Neuronal stem cell (in vitro differentiated cells): Measurements from ENCODE around the gene RHBDF1. TPM values are rescaled to one million over a fixed set of nuclear protein-coding genes. Genes with fewer than 3 reads are reported as not detected.
A peak's percentile ranks its signal among the peaks of the same experiment; 100 is the strongest.

ENCODE experiments used
- DNase-seq: peaks from one replicate; pipeline ENCODE4 v3.0.0-alpha.2; 2013; ENCODE audit warnings: low spot score
- H2AFZ ChIP-seq: one replicate; pipeline ENCODE4 v1.6.1; 2013; ENCODE audit warnings: mild to moderate bottlenecking, low read length, inconsistent platforms
- H2AK5ac ChIP-seq: 2 replicates; pipeline ENCODE4 v1.6.1; 2013; ENCODE audit warnings: low read depth, mild to moderate bottlenecking, inconsistent platforms, low read length, moderate library complexity, mixed read lengths
- H2BK120ac ChIP-seq: 2 replicates; pipeline ENCODE4 v1.6.1; 2013; ENCODE audit warnings: low read depth, mild to moderate bottlenecking, inconsistent platforms, low read length, moderate library complexity, mixed read lengths
- H2BK12ac ChIP-seq: one replicate; pipeline ENCODE4 v1.6.1; 2013; ENCODE audit warnings: low read length, inconsistent platforms
- H2BK15ac ChIP-seq: 2 replicates; pipeline ENCODE4 v1.6.1; 2013; ENCODE audit warnings: mild to moderate bottlenecking, low read length, inconsistent platforms, mixed read lengths
- H2BK5ac ChIP-seq: one replicate; pipeline ENCODE4 v1.6.1; 2013; ENCODE audit warnings: inconsistent platforms, mild to moderate bottlenecking, low read length, moderate library complexity
- H3K14ac ChIP-seq: one replicate; pipeline ENCODE4 v1.6.1; 2013; ENCODE audit warnings: low read length, inconsistent platforms
- H3K18ac ChIP-seq: 2 replicates; pipeline ENCODE4 v1.6.1; 2013; ENCODE audit warnings: low read length, inconsistent platforms
- H3K23ac ChIP-seq: 2 replicates; pipeline ENCODE4 v1.6.1; 2013; ENCODE audit warnings: low read depth, mild to moderate bottlenecking, mixed read lengths, low read length, inconsistent platforms; ENCODE audit not compliant: poor library complexity
- H3K27ac ChIP-seq: replicated peaks from 3 replicates; pipeline ENCODE4 v1.5.1; 2013; ENCODE audit warnings: low read length, inconsistent platforms
- H3K27me3 ChIP-seq, 3 experiments: 2 replicates each; pipeline ENCODE4 v1.6.1; 2013; ENCODE audit warnings: low read length in 3 of 3, mild to moderate bottlenecking in 2 of 3, inconsistent platforms in 1 of 3, low read depth in 1 of 3, mixed read lengths in 1 of 3, moderate library complexity in 1 of 3; ENCODE audit not compliant: control insufficient read depth in 3 of 3, insufficient read depth in 3 of 3
- H3K36me3 ChIP-seq, 2 donors: replicated peaks in 1 of 2; 2 replicates each; pipeline ENCODE4 v1.6.1; 2013; ENCODE audit warnings: low read length in 2 of 2; ENCODE audit not compliant: control insufficient read depth in 2 of 2, insufficient read depth in 2 of 2
- H3K4ac ChIP-seq: 2 replicates; pipeline ENCODE4 v1.6.1; 2013; ENCODE audit warnings: inconsistent platforms, mild to moderate bottlenecking, low read length, moderate library complexity
- H3K4me1 ChIP-seq, 2 donors: 1 replicate in 1 of 2; 2 replicates in 1 of 2; pipeline ENCODE4 v1.6.1; 2013; ENCODE audit warnings: low read length in 2 of 2, low read depth in 1 of 2; ENCODE audit not compliant: control insufficient read depth in 2 of 2, insufficient read depth in 1 of 2
- H3K4me2 ChIP-seq: one replicate; pipeline ENCODE4 v1.6.1; 2013; ENCODE audit warnings: mild to moderate bottlenecking, low read length, inconsistent platforms; ENCODE audit not compliant: insufficient read depth, poor library complexity, severe bottlenecking
- H3K4me3 ChIP-seq, 2 donors: 2 replicates each; pipeline ENCODE4 v1.5.1; 2013; ENCODE audit warnings: low read length in 2 of 2, mild to moderate bottlenecking in 2 of 2, inconsistent platforms in 1 of 2, moderate library complexity in 1 of 2
- H3K79me1 ChIP-seq: one replicate; pipeline ENCODE4 v1.6.1; 2013; ENCODE audit warnings: low read depth, mild to moderate bottlenecking, inconsistent platforms, low read length, moderate library complexity
- H3K9ac ChIP-seq: one replicate; pipeline ENCODE4 v1.6.1; 2013; ENCODE audit warnings: mild to moderate bottlenecking, low read depth, low read length, inconsistent platforms; ENCODE audit not compliant: poor library complexity
- H3K9me3 ChIP-seq, 2 donors: replicated peaks in 1 of 2; 2 replicates each; pipeline versions ENCODE3 to v1.6.1; 2013; ENCODE audit warnings: low read length in 2 of 2, mild to moderate bottlenecking in 2 of 2, inconsistent platforms in 1 of 2, low read depth in 1 of 2, mixed read lengths in 1 of 2, moderate library complexity in 1 of 2; ENCODE audit not compliant: control insufficient read depth in 2 of 2, insufficient read depth in 1 of 2
- H4K8ac ChIP-seq: one replicate; pipeline ENCODE4 v1.6.1; 2013; ENCODE audit warnings: low read depth, mild to moderate bottlenecking, inconsistent platforms, low read length, moderate library complexity
- H4K91ac ChIP-seq: one replicate; pipeline ENCODE4 v1.6.1; 2013; ENCODE audit warnings: low read length, low read depth, mild to moderate bottlenecking, inconsistent platforms; ENCODE audit not compliant: poor library complexity
- WGBS, 2 donors: extraction: QIAGEN DNeasy Blood & Tissue Kit; methylation state at CpG; one replicate each; pipeline ENCODE4 v1.1.7; 2013; ENCODE audit warnings: missing lambda C conversion rate in 2 of 2, mixed read lengths in 1 of 2; ENCODE audit not compliant: insufficient read length in 2 of 2, insufficient replicate concordance in 1 of 2; ENCODE audit errors: extremely low coverage in 2 of 2; 5-methylcytosine and 5-hydroxymethylcytosine counted together
- polyA plus RNA-seq, 2 experiments: library from polyadenylated mRNA; stranded (reverse); fragments of 200-250 nt; gene quantifications; one replicate each; pipeline ENCODE4 v1.2.3, GENCODE V29; 2013

Gene RHBDF1
- 30.6 TPM for polyA plus RNA-seq (2013, experiment 1 of 2)
- polyA plus RNA-seq (2013, experiment 2 of 2): 27.2 TPM

GRCh38 chr16:72561-73548 is at the start of gene RHBDF1:
Gene RHBDF1 (minus strand): TSS chr16:72631. CDS start chr16:65015, 7,616 bp downstream.
- Histone ChIP-seq H3K4me3 (peak within 1 kb of the TSS; percentile 70 to 81), H3K23ac (peak within 1 kb of the TSS; percentile 92), H3K4ac (no peak within 1 kb of the TSS), H2BK5ac (peak within 1 kb of the TSS; percentile 79), H4K91ac (peak within 1 kb of the TSS; percentile 87), H3K14ac (peak within 1 kb of the TSS; percentile 90), H2AFZ (peak within 1 kb of the TSS; percentile 86), H3K4me2 (peak within 1 kb of the TSS; percentile 92), H3K27ac (peak within 1 kb of the TSS; percentile 43), H3K9me3 (no peaks in the 10 kb centered on the region), H3K27me3 (peaks cover 0 to 3% (median 0%) of the 10 kb centered on the region in 3 experiments), H2AK5ac (peak within 1 kb of the TSS; percentile 21), H3K4me1 (peaks cover 66 to 69% of the 10 kb centered on the region in 2 donors), H4K8ac (peak within 1 kb of the TSS; percentile 8), H3K36me3 (no peaks in the 10 kb centered on the region), H3K9ac (peak within 1 kb of the TSS; percentile 88), H3K79me1 (no peaks in the 10 kb centered on the region), H2BK15ac (peak within 1 kb of the TSS; percentile 100), H3K18ac (peak within 1 kb of the TSS; percentile 99), H2BK12ac (peak within 1 kb of the TSS; percentile 89), H2BK120ac (peak within 1 kb of the TSS; percentile 82)
- WGBS, 2 donors: 100% methylated on average over 3 of the region's 62 CpGs; no CpG with 5 or more reads in 1 of the 2 donors
- peak; percentile 66 for DNase-seq

DNA sequence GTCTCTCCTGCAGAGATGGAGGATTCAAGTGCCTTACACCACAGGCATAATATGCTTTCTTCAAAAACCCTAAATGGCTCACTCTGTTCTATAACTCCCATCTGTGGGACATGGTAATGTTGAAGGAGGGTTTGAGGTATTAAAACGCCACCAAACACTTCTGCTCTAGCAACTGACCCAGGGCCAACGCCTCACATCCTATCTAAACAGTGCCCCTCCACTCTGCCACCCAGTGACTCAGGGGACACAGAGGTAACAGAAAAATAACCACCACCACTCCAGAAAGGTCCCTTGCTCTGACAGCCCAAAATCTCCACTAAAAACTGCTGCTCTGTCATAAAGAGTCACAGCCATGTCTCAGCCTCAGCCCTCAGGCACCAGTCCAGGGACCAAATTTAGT is 48.3 kb upstream of the RHBDF1 start:
- Histone ChIP-seq H3K27ac (no peak overlapping the region), H2BK5ac (no peak overlapping the region), H3K36me3 (peaks cover 0 to 12% of the 10 kb centered on the region in 2 donors), H2BK12ac (no peak overlapping the region), H4K91ac (no peak overlapping the region), H3K27me3 (no peaks in the 10 kb centered on the region), H2BK15ac (no peak overlapping the region), H2AK5ac (no peak overlapping the region), H2AFZ (no peak overlapping the region), H3K4me1 (peaks cover 0 to 3% of the 10 kb centered on the region in 2 donors), H3K4me3 (no peak overlapping the region), H3K9ac (no peak overlapping the region), H4K8ac (no peak overlapping the region), H2BK120ac (no peak overlapping the region), H3K18ac (no peak overlapping the region), H3K4me2 (no peak overlapping the region), H3K4ac (no peak overlapping the region), H3K23ac (no peak overlapping the region), H3K14ac (no peak overlapping the region), H3K79me1 (peaks cover 4% of the 10 kb centered on the region), H3K9me3 (no peaks in the 10 kb centered on the region)
- WGBS, 2 donors: no CpG with 5 or more reads among the region's 2 CpGs
- no peak for DNase-seq

- no peak overlapping the region for H2BK15ac ChIP-seq
- H3K79me1 ChIP-seq: peaks cover 4% of the 10 kb centered on the region
- H2AFZ ChIP-seq: no peak overlapping the region
- no peak overlapping the region for H3K27ac ChIP-seq
- H2AK5ac ChIP-seq: no peak overlapping the region
- H4K8ac ChIP-seq: no peak overlapping the region
- H3K4me1 ChIP-seq: peaks cover 0 to 3% of the 10 kb centered on the region in 2 donors
- H4K91ac ChIP-seq: no peak overlapping the region
- H3K18ac ChIP-seq: no peak overlapping the region
- H3K14ac ChIP-seq: no peak overlapping the region
- H3K4ac ChIP-seq: no peak overlapping the region
- no peak overlapping the region for H3K4me2 ChIP-seq
- no peak for DNase-seq
- H3K23ac ChIP-seq: peak overlapping the region; percentile 31
- no peaks in the 10 kb centered on the region for H3K9me3 ChIP-seq
- H3K36me3 ChIP-seq: peaks cover 0 to 12% of the 10 kb centered on the region in 2 donors
- no peak overlapping the region for H2BK12ac ChIP-seq
- H2BK5ac ChIP-seq: no peak overlapping the region
- H3K4me3 ChIP-seq: no peak overlapping the region
- no peak overlapping the region for H2BK120ac ChIP-seq
- H3K27me3 ChIP-seq: no peaks in the 10 kb centered on the region
- no CpG with 5 or more reads among the region's 3 CpGs for WGBS, 2 donors
- no peak overlapping the region for H3K9ac ChIP-seq
These were observed 47.5 kb upstream of the RHBDF1 start for GRCh38 chr16:119835-120491.

DNA sequence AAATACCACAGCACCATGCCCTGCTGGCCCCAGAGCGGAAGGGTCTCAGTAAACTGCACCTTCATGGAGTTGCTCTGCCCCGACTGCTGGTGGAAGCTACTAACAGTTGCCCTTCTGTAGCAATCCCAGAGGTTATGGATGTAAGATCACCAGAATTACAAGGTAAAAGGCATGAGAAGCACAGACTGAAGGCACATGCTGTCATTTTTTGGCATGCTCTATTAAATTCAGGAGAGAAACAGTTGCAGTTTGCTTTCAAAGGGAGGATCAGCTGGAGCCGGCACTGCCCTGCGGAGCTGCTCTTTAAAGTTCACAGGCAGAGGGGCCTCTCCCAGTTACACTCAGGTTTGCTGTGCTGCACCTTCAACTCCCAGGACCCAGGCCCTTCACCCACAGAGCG is 46.9 kb upstream of the RHBDF1 start:
- peaks cover 4% of the 10 kb centered on the region for H3K79me1 ChIP-seq
- no peak overlapping the region for H3K18ac ChIP-seq
- no peak overlapping the region for H2AFZ ChIP-seq
- no peak overlapping the region for H3K9ac ChIP-seq
- peak overlapping the region; percentile 6 for H3K14ac ChIP-seq
- no peak overlapping the region for H4K91ac ChIP-seq
- peak overlapping the region; percentile 31 for H3K23ac ChIP-seq
- no peak overlapping the region for H3K4ac ChIP-seq
- H3K4me2 ChIP-seq: no peak overlapping the region
- H4K8ac ChIP-seq: no peak overlapping the region
- no peak overlapping the region for H2BK12ac ChIP-seq
- no peaks in the 10 kb centered on the region for H3K27me3 ChIP-seq
- H3K36me3 ChIP-seq: peaks cover 0 to 12% of the 10 kb centered on the region in 2 donors
- H3K27ac ChIP-seq: no peak overlapping the region
- H2AK5ac ChIP-seq: no peak overlapping the region
- no peaks in the 10 kb centered on the region for H3K9me3 ChIP-seq
- peaks cover 0 to 3% of the 10 kb centered on the region in 2 donors for H3K4me1 ChIP-seq
- no peak overlapping the region for H3K4me3 ChIP-seq
- no peak overlapping the region for H2BK15ac ChIP-seq
- H2BK120ac ChIP-seq: no peak overlapping the region
- no peak for DNase-seq
- no CpG with 5 or more reads among the region's 5 CpGs for WGBS, 2 donors
- H2BK5ac ChIP-seq: no peak overlapping the region
